GM06990 (cell line): Measurements from ENCODE around the gene UNC45A.

Source experiments
- DNase-seq: peaks from one replicate; pipeline ENCODE4 v3.0.0-alpha.2; 2011; ENCODE audit not compliant: insufficient read length; ENCODE audit errors: extremely low read depth
- H3K27me3 ChIP-seq: replicated peaks from 2 replicates; pipeline ENCODE4 v1.6.0; 2011; ENCODE audit warnings: low read length; ENCODE audit not compliant: control insufficient read depth, insufficient read depth
- H3K36me3 ChIP-seq: 2 replicates; pipeline ENCODE4 v1.5.1; 2011; ENCODE audit warnings: low read length; ENCODE audit not compliant: control insufficient read depth, insufficient read depth
- H3K4me3 ChIP-seq: replicated peaks from 2 replicates; pipeline ENCODE4 v1.5.1; 2011; ENCODE audit warnings: low read depth, mild to moderate bottlenecking, control low read depth, low read length
- CTCF ChIP-seq: IDR thresholded peaks from 2 replicates; pipeline ENCODE4 v1.5.1; 2011; ENCODE audit warnings: low read length, control low read depth, mild to moderate bottlenecking, inconsistent platforms; ENCODE audit not compliant: insufficient read depth, poor library complexity, severe bottlenecking

UNC45A gene

GRCh38 chr15:90982135-90982534, 47.0 kb downstream of the UNC45A start:
- TF ChIP-seq CTCF, result no peak
- Histone ChIP-seq H3K27me3 (no peaks in the 10 kb centered on the region), H3K36me3 (peaks cover 15% of the 10 kb centered on the region), H3K4me3 (no peak overlapping the region)
- no peak for DNase-seq

DNA sequence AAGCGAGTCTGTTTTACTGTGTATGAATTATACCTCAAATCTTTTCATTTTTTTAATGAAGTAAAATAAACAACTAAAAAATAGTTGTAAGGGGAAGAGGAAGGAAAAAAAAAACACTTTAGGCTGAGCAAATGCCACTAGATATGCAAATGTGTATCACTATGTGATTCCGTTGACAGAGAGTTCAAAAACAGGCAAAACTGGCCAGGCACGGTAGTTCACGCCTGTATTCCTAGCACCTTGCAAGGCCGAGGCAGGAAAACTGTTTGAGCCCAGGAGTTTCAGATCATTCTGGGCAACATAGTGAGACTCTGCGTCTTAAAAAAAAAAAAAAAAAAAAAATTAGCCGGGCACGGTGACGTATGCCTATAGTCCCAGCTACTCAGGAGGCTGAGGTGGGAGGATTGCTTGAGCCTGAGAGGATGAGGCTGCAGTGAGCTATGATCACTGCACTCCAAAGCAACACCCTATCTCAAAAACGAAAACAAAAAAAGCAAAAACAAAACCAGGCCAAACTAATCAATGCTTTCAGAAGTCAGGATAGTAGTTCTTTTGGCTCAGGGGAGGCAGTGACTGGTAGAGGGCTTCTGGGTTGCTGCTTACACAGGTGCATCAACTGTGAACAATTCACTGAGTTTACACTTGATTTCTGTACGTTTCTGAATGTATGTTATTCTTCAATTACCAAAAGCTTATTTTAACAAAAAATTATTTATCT, 51.9 kb downstream of the UNC45A start:
- TF ChIP-seq CTCF, result no peak
- no peaks in the 10 kb centered on the region for H3K27me3 ChIP-seq
- H3K4me3 ChIP-seq, result peak overlapping the region; percentile 7; the same call in 1 of the 2 replicates
- H3K36me3 ChIP-seq, result peaks cover 2% of the 10 kb centered on the region
- DNase-seq, result no peak

DNA sequence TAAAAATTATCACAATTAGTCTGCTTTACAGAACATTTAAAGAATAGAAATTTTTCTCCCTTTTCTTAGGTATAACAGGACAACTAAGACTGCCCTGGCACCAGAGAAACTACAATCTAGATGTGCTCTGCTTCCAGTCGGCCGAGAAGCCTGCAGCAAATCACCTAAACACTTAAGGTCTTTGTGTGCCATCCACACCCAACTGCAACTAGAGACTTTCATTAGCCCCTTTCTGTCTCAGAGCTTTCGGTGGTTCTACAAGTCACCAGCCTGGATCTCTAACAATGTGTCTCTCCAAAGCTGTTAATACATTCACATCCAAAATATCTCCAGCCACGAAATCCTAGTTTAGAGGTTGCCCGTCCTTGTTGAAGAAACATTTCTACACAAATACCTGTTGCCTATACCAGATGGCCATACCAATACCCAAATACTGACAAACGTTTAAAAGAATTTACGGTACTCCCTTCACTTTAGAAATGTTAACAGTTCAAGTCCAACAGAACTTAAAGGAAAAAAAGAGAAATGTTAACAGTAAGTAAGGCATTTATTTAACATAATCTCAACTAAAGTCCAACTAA, 52.6 kb downstream of the UNC45A start:
- peaks cover 2% of the 10 kb centered on the region for H3K36me3 ChIP-seq
- H3K27me3 ChIP-seq, result no peaks in the 10 kb centered on the region
- DNase-seq, result no peak
- H3K4me3 ChIP-seq, result no peak overlapping the region
- TF ChIP-seq CTCF, result no peak

DNA sequence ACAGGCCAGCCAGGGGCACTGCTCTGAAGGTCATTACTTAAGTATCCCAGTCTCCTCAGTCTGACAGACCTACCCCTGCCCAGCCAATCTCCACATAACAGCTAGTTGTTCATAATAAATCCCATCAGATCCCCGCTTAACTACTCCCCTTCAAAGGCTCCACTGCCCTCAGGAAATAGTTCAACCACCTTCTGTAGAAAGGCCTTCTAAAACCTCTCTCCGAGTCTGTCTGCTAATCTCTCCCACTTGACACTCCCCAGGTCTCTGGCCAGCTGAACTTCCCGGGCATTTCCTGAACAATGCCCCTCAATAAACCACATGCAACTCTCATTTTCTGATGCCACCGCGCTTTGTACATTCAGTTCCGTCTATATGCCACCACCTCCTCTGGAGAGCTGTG, 53.2 kb downstream of the UNC45A start:
- DNase-seq, result no peak
- peaks cover 2% of the 10 kb centered on the region for H3K36me3 ChIP-seq
- H3K27me3 ChIP-seq, result no peaks in the 10 kb centered on the region
- TF ChIP-seq CTCF, result no peak
- peak overlapping the region; percentile 15; the same call in 1 of the 2 replicates for H3K4me3 ChIP-seq

DNA sequence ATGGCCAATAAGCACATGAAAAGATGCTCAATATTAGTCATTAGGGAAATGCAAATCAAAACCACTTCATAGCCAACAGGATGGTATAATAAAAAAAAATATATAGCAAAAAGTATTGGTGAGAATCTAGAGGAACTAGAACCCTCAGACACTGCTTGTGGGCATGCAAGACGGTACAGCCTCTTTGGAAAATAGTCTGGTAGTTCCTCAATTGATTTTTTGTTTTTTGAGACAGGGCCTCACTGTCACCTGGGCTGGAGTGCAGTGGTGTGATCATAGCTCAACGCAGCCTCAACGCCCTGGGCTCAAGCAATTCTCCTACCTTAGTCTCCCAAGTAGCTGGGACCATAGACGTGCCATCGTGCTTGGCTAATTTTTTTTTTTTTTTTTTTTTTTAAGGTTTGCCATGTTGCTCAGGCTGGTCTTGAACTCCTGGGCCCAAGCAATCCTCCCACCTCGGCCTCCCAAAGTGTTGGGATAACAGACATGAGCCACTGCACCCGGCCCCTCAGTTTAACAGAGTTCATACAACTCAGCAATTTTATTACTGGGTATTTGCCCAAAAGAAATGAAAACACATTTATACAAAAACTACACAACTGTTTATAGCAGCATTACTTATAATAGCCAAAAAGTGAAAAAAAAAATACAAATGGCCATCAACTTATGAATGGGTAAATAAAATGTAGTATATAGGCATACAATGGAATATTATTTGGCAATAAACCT, 54.1 kb downstream of the UNC45A start:
- peaks cover 2% of the 10 kb centered on the region; the same call in 1 of the 2 replicates for H3K36me3 ChIP-seq
- TF ChIP-seq CTCF, result no peak
- peak; percentile 22 for DNase-seq
- no peak overlapping the region for H3K4me3 ChIP-seq
- H3K27me3 ChIP-seq, result no peaks in the 10 kb centered on the region
